HG03558 (cell line): ENCODE measurements around the gene DNAAF8.
A peak's percentile ranks its signal among the peaks of the same experiment; 100 is the strongest.

ENCODE experiments used
- ATAC-seq: cut with Tn5 transposase; IDR thresholded peaks from one replicate; pipeline ENCODE4 v1.9.1; 2021; ENCODE audit warnings: moderate number of reproducible peaks; ENCODE audit not compliant: unreplicated experiment; ENCODE audit errors: extremely low read depth

Gene DNAAF8

DNA sequence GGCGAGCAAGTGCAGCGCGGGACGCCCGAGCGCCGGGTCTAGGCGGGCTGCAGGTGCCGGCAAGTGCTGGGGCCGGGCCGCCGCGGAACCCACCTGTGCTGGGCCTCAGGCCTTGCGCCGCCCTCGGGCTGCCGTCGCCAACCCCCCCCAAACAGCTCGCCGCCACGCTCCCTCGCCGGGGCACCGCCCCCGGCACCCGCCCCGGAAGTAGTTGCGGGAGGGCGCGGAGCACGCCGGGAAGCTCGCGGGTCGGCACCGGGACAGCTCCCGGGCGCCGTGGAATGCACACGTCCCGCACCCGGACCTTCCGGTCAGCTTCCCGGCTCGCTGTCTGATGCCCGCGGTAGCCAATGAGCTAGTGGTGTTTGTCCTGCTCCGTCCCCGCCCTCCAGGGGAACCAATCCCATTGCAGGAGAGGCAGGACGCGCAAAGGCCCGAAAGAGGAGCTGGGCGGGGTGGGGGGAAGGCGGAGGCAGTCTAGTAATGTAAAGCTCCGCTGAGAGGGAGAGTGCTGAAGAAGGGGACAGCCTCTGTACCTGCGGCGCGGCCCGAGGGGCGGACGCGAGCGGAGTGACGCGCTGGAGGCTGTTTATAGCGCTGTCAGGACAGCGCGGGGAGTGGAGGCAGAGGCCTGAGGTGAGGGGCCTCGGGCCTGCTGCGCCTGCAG is at the start of gene DNAAF8, which contains the start of gene ANKS3:
Gene DNAAF8, plus strand, starts transcription at position 475 of the 667 bp plus-strand sequence. CDS start 1,978 bp downstream, outside the sequence.
Gene ANKS3, minus strand, starts transcription at position 209 of the 667 bp plus-strand sequence. CDS start 4,122 bp downstream, outside the sequence.
- ATAC-seq: peak; percentile 58

DNA sequence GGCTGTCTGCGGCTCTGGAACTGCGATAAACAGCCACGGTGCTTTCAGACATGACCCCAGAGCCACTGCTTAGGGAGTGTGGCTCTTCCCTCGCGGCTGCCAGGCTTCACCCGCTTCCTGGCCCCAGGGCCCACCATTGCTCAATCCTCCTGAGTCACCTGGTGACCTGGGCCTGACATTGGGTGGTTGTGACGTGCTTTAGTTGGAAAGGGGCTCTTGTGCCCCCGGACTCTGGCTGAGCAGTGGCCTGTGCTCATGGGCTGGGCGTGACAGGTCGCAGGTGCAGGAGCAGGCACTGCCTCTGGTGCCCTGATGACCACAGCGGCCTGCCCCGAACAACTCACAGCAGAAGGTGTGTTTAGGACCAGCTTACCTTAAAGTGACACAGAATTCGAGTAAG is 49.6 kb upstream of the DNAAF8 start:
- ATAC-seq: no peak

DNA sequence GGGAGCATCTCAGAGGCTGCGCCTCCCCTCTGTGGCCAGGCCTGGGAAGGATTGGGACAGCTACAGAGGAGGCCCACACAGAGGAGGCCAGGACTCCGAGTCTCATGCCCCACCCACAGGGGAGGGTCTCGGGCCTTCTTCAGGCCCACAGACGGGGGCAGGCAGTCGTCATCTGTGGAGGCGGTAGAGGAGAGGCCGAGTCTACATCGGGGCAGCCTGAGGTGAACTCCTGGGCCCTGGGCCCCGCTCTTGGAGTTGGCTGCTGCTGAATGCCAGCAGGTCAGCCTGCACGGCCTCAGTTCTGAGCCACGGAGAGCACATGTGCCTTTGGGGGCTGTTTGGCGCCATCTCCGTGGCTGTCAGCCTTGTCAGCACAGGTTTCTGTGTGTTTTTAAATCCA is 49.0 kb upstream of the DNAAF8 start:
- ATAC-seq: no peak

DNA sequence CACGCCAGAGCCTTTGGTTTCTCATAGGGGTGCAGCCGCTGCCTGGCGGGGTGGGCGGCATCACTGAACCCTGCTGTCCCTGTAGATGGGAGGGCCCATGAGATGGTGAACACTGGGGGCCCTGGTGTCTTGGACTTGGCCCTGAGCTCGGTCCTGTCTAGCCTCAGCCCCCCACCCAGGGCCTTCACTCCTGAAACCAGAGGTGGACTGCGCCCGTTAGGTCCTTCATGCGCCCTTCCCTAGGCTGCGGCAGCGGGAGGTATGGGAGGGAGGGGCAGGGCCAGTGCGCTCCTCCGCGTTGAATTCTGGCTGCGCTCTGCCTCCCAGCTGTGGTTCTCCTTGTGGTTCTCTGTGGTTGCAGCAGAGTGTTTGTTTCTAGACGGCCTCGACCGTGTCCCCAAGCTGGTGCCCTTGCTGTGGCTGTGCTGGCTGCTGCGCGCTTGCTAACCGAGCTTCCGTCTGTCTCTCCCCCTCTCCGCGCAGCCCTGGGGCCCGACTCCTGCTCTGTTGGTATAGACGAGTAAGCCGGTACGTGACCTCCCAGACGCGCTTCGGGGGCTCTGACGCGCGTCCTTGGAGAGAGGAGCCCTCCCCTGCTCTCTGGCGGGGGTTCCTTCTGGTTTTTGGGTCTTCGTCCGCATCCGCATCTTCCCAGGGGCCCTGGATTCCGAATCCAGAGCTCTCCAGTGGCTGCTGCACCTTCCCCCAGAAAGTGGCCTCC is 48.4 kb upstream of the DNAAF8 start:
- ATAC-seq: no peak

DNA sequence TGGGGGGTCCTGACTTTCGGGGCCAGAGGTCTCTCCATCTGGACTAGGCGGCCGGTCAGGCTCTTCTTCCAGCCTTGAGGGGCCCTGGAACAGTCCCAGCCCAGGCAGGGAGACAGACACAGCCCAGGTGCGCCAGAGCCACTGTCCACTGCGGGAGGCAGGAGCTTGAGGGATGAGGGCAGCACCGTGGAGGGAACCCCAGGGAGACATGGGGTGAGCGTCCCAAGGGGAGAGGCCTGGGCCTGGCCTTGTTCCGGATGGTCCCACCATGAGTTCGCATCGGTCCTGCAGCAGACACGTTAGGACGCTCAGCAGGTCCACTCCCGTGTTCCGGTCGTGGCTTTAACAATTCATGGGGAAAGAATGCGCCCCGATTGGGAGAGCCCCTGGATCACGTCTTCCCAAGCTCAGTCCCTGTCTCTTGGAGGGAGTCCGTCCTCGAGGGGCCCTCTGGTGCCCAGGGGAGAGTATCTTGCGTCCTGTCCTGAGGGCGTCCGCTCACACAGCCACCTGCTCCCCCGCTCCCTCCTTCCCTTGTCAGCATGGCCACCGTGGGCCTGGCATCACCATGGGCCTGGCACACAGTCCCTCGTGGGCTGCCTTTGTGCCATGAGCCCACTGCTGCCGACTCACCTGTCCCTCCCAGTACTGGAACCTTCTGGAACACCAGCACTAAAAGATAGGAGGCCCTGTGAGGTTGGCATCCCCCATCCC is 47.7 kb upstream of the DNAAF8 start:
- ATAC-seq: no peak

DNA sequence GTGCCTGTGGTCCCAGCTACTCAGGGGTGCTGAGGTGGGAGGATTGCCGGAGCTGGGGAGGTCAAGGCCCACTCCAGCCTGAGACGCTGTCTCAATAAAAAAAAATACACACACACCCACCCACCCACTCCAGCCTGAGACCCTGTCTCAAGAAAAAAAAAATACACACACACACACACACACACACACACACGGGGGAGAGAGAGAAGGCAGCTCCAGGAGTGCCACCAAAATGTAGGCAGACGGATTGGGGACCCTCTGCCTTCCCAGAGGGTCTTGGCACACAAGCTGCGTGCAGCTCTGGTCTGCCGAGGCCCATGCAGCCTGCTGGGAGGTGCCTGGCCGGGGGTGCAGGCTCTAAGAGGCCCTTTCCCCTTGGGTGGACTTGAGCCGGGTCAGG is 46.9 kb upstream of the DNAAF8 start:
- ATAC-seq: no peak

GRCh38 chr16:4687946-4688673 is 46.2 kb upstream of the DNAAF8 start:
- ATAC-seq: no peak

- no peak for ATAC-seq
Observed at GRCh38 chr16:4688674-4689045, 45.7 kb upstream of the DNAAF8 start.

DNA sequence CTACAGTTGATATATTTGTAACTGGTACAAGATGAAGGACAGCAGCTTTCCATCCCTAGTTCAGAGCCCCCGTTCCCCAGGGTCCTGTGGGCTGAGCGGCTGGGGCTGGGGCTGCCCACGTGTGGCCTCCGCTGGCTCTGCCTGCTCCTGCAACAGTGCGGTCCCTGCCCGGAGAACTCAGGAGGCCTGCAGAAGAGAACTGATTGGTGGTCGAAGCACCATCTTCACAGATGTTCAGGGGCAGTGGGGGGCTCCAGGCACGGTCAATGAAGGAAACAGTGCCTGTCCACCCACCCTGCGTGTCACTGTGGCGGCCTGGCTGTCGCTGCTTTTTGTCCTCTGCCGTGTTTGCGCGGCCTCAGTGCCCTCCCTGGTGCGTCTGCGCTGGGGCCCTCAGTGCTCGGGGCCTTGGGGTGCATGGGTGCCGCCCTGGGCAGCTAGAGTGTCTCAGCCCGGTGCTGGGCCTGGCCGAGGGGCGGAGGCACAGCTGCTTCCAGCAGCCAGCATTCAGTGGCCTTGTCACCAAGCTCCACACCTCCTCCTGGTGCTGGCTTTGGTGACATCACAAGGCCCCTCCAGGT is 45.2 kb upstream of the DNAAF8 start:
- no peak for ATAC-seq

GRCh38 chr16:4689864-4690704 is 44.3 kb upstream of the DNAAF8 start:
- no peak for ATAC-seq

- no peak for ATAC-seq
Observed at GRCh38 chr16:4690946-4691665, 43.2 kb upstream of the DNAAF8 start.

DNA sequence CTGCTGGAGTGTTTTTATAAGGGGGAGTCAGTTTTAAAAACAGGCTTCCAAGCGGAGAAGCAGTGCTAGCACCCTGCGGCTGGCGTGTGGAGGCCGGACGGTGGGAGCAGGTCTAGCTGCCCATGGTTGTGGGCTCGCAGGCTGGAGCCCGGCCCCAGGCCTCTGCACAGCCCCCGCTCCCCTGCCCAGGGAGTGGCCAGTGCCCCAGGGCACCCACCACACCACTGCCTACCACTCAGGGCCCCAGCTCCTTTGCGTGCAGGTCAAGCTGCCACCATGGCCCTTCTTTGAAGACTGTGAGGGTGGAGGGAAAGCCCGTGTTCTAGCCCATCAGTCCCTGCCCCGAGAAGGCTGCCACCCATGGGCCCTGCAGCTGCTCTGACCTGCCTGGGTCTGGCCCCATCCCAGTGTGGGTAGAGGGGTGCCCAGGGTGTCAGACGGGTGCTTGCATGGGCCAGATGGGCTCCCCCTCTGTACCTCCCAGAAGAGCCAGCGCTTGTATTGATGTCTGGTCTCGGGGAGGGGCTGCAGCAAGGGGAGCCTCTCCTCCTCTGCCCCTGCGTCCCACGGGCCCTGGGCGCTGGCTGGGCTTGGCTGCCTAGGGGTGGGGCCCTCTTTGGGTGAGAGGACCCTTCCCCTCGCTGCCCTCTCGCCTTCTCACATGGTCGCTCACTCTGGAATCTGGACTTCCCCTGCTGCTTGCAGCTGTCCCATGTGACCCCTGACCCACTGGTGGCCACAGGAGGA is 42.5 kb upstream of the DNAAF8 start:
- no peak for ATAC-seq

- ATAC-seq: peak; percentile 2
Observed at GRCh38 chr16:4692460-4693295, 41.7 kb upstream of the DNAAF8 start.

- ATAC-seq: peak; percentile 89
Observed at GRCh38 chr16:4693296-4693955, 40.9 kb upstream of the DNAAF8 start, which contains the start of gene NUDT16L1. Gene NUDT16L1, plus strand, starts transcription at chr16:4693562. Its CDS starts 165 bp downstream, at chr16:4693727.

GRCh38 chr16:4693956-4694641 is 40.2 kb upstream of the DNAAF8 start:
- no peak for ATAC-seq
